Lower leg skin (tissue), 4 donors: ENCODE results near the gene SYCE3. TPM values are rescaled to one million over a fixed set of nuclear protein-coding genes. Genes with fewer than 3 reads are reported as not detected.

Experiments
- DNase-seq, 2 donors: peaks; one replicate each; pipeline ENCODE4 v3.0.0-alpha.2; 2019; ENCODE audit warnings: low spot score in 2 of 2
- H3K4me3 ChIP-seq: fragments of 200-600 bp; sonication (generic); 2 replicates; pipeline ENCODE4 v1.5.1; 2017; ENCODE audit warnings: mild to moderate bottlenecking, low read depth; ENCODE audit not compliant: poor library complexity, severe bottlenecking
- CTCF ChIP-seq, 3 donors: fragments of 450-650 bp; IDR thresholded peaks; one replicate each; pipeline ENCODE4 v1.5.1; 2016; ENCODE audit warnings: antibody characterized with exemption in 3 of 3, mild to moderate bottlenecking in 3 of 3, moderate library complexity in 2 of 3
- POLR2A ChIP-seq, 2 donors: fragments of 450-650 bp; IDR thresholded peaks; one replicate each; pipeline ENCODE4 v1.6.1; 2016 to 2017; ENCODE audit warnings: antibody characterized with exemption in 2 of 2, mild to moderate bottlenecking in 1 of 2, moderate library complexity in 1 of 2
- whole genome bisulfite sequencing, 2 donors: methylation state at CpG; one replicate each; pipeline ENCODE4 v1.1.5; 2018; 5-methylcytosine and 5-hydroxymethylcytosine counted together
- intact Hi-C: fragments of 100-400 bp; cut with DNase I; formaldehyde crosslinking; loops from one replicate; pipeline ENCODE4 v1.15.0; 2023; ENCODE audit warnings: low total_unique reads
- total RNA-seq, 4 donors: library from RNA; depleted of rRNA; stranded (reverse); fragments of >200 nt; gene quantifications; one replicate each; pipeline ENCODE4 v1.1.0, GENCODE V29; 2016

SYCE3 gene
- total RNA-seq, 4 donors from 2014 or later = not detected

GRCh38 chr22:50560034-50560433, 2.7 kb downstream of the SYCE3 start:
- H3K4me3 ChIP-seq = no peak overlapping the region
- 59 to 64% methylated on average over 3 of the region's 3 CpGs for WGBS, 2 donors
- no peak for DNase-seq
- intact Hi-C loops = no loop called here
- TF ChIP-seq CTCF (IDR thresholded peaks at IDR 0.05) (no peak), POLR2A (IDR thresholded peaks at IDR 0.05) (no peak)

- TF ChIP-seq CTCF (IDR thresholded peaks at IDR 0.05) (no peak), POLR2A (IDR thresholded peaks at IDR 0.05) (no peak)
- no peak for DNase-seq
- intact Hi-C loops = no loop called here
- no peak overlapping the region for H3K4me3 ChIP-seq
- 50 to 52% methylated on average over 5 of the region's 5 CpGs for WGBS, 2 donors
Observed at GRCh38 chr22:50556703-50557102, 6.0 kb downstream of the SYCE3 start.

- no peak for DNase-seq
- WGBS, 2 donors = 80% methylated on average over 8 of the region's 8 CpGs
- TF ChIP-seq POLR2A (IDR thresholded peaks at IDR 0.05) = no peak
- no peak for TF ChIP-seq CTCF (IDR thresholded peaks at IDR 0.05)
- intact Hi-C loops = no loop called here
- no peak overlapping the region for H3K4me3 ChIP-seq
Observed at GRCh38 chr22:50553310-50553709, 9.4 kb downstream of the SYCE3 start.

GRCh38 chr22:50551160-50551752, 11.5 kb downstream of the SYCE3 start:
- TF ChIP-seq POLR2A (IDR thresholded peaks at IDR 0.05) (no peak), CTCF (IDR thresholded peaks at IDR 0.05) (no peak)
- H3K4me3 ChIP-seq = no peak overlapping the region
- DNase-seq = no peak
- WGBS, 2 donors = 95 to 96% methylated on average over 11 of the region's 11 CpGs
- intact Hi-C loops = no loop called here

- 79 to 87% methylated on average over 8 of the region's 8 CpGs for WGBS, 2 donors
- no peak overlapping the region for H3K4me3 ChIP-seq
- DNase-seq = no peak
- TF ChIP-seq CTCF (IDR thresholded peaks at IDR 0.05) (no peak), POLR2A (IDR thresholded peaks at IDR 0.05) (no peak)
- intact Hi-C loops = no loop called here
Observed at GRCh38 chr22:50550395-50550794, 12.3 kb downstream of the SYCE3 start.
